SK-N-SH treated with all-trans-retinoic acid at 6 μM for 48 hours (cell line): ENCODE results near the gene SMIM31.

Source experiments
- ATAC-seq: fragments of 200-7000 bp; cut with Tn5 transposase; 3 replicates; pipeline ENCODE4 v1.9.1; 2020; ENCODE audit warnings: mild to moderate bottlenecking, moderate library complexity
- BACH2 ChIP-seq: fragments of 250-450 bp; sonication (Bioruptor Pico); IDR thresholded peaks from 2 replicates; pipeline ENCODE4 v1.9.0; 2021; ENCODE audit warnings: mild to moderate bottlenecking, borderline replicate concordance
- CREB5 ChIP-seq: fragments of 250-450 bp; sonication (Bioruptor Pico); IDR thresholded peaks from 2 replicates; pipeline ENCODE4 v1.5.1; 2020; ENCODE audit warnings: low read depth, mild to moderate bottlenecking, moderate library complexity
- CSDC2 ChIP-seq: fragments of 250-450 bp; sonication (Bioruptor Pico); IDR thresholded peaks from 2 replicates; pipeline ENCODE4 v1.5.0; 2020; ENCODE audit warnings: mild to moderate bottlenecking, moderate library complexity
- CSRNP3 ChIP-seq: fragments of 250-450 bp; sonication (Bioruptor Pico); IDR thresholded peaks from 2 replicates; pipeline ENCODE4 v1.5.1; 2021; ENCODE audit warnings: mild to moderate bottlenecking, moderate library complexity
- ESRRG ChIP-seq: fragments of 250-450 bp; sonication (Bioruptor Pico); IDR thresholded peaks from 2 replicates; pipeline ENCODE4 v1.6.1; 2021; ENCODE audit warnings: mild to moderate bottlenecking
- GLIS3 ChIP-seq: fragments of 250-450 bp; sonication (Bioruptor Pico); IDR thresholded peaks from 2 replicates; pipeline ENCODE4 v1.5.0; 2020; ENCODE audit warnings: mild to moderate bottlenecking, moderate library complexity
- ISL1 ChIP-seq: fragments of 250-450 bp; sonication (Bioruptor Pico); IDR thresholded peaks from 2 replicates; pipeline ENCODE4 v2.1.2; 2022; ENCODE audit warnings: mild to moderate bottlenecking, moderate library complexity
- OSR1 ChIP-seq: fragments of 250-450 bp; sonication (Bioruptor Pico); IDR thresholded peaks from 2 replicates; pipeline ENCODE4 v1.8.0; 2022; ENCODE audit warnings: moderate library complexity, mild to moderate bottlenecking, inconsistent platforms
- PATZ1 ChIP-seq: fragments of 250-450 bp; sonication (Bioruptor Pico); IDR thresholded peaks from 2 replicates; pipeline ENCODE4 v1.8.0; 2020; ENCODE audit warnings: mild to moderate bottlenecking, moderate library complexity, borderline replicate concordance
- PPARA ChIP-seq: fragments of 250-450 bp; sonication (Bioruptor Pico); IDR thresholded peaks from 2 replicates; pipeline ENCODE4 v1.5.0; 2020; ENCODE audit warnings: mild to moderate bottlenecking, borderline replicate concordance
- RARB ChIP-seq: fragments of 250-450 bp; sonication (Bioruptor Pico); IDR thresholded peaks from 2 replicates; pipeline ENCODE4 v1.8.0; 2021; ENCODE audit warnings: mild to moderate bottlenecking, moderate library complexity
- SNAI2 ChIP-seq: fragments of 250-450 bp; sonication (Bioruptor Pico); IDR thresholded peaks from 2 replicates; pipeline ENCODE4 v1.5.0; 2020; ENCODE audit warnings: mild to moderate bottlenecking, moderate library complexity
- TCF4 ChIP-seq: fragments of 250-450 bp; sonication (Bioruptor Pico); IDR thresholded peaks from 2 replicates; pipeline ENCODE4 v1.8.0; 2021; ENCODE audit warnings: mild to moderate bottlenecking, moderate library complexity, borderline replicate concordance
- TOX ChIP-seq: fragments of 250-450 bp; sonication (Bioruptor Pico); IDR thresholded peaks from 2 replicates; pipeline ENCODE4 v1.8.0; 2021; ENCODE audit warnings: mild to moderate bottlenecking, moderate library complexity, borderline replicate concordance
- TSHZ2 ChIP-seq: fragments of 250-450 bp; sonication (Bioruptor Pico); IDR thresholded peaks from 2 replicates; pipeline ENCODE4 v1.5.0; 2020; ENCODE audit warnings: mild to moderate bottlenecking, moderate library complexity
- ZC3H10 ChIP-seq: fragments of 250-450 bp; sonication (Bioruptor Pico); IDR thresholded peaks from 2 replicates; pipeline ENCODE4 v1.5.1; 2021; ENCODE audit warnings: mild to moderate bottlenecking, moderate library complexity
- ZFP3 ChIP-seq: fragments of 250-450 bp; sonication (Bioruptor Pico); IDR thresholded peaks from 2 replicates; pipeline ENCODE4 v1.5.0; 2020; ENCODE audit warnings: mild to moderate bottlenecking, moderate library complexity
- ZFP30 ChIP-seq: fragments of 450-650 bp; formaldehyde crosslinking; IDR thresholded peaks from 2 replicates; pipeline ENCODE4 v1.5.0; 2022; ENCODE audit warnings: mild to moderate bottlenecking, moderate library complexity
- ZNF565 ChIP-seq: fragments of 450-650 bp; formaldehyde crosslinking; conservative IDR thresholded peaks from 2 replicates; pipeline ENCODE4 v1.5.0; 2020; ENCODE audit warnings: low read depth, mild to moderate bottlenecking, moderate library complexity
- ZNF70 ChIP-seq: fragments of 450-650 bp; formaldehyde crosslinking; IDR thresholded peaks from 2 replicates; pipeline ENCODE4 v1.5.0; 2020; ENCODE audit warnings: mild to moderate bottlenecking, moderate library complexity
- ZNF8 ChIP-seq: fragments of 450-650 bp; formaldehyde crosslinking; IDR thresholded peaks from 2 replicates; pipeline ENCODE4 v1.5.0; 2020; ENCODE audit warnings: mild to moderate bottlenecking, moderate library complexity

Gene SMIM31

GRCh38 chr4:164768516-164768915, 14.6 kb downstream of the SMIM31 start:
- TF ChIP-seq RARB (CRISPR knock-in tag) (no peak), BACH2 (CRISPR knock-in tag) (no peak), ZFP30 (CRISPR knock-in tag) (no peak), ZNF8 (CRISPR knock-in tag) (no peak), PATZ1 (CRISPR knock-in tag) (no peak), ZNF565 (CRISPR knock-in tag) (no peak), TOX (no peak), OSR1 (CRISPR knock-in tag) (no peak), ZFP3 (CRISPR knock-in tag) (no peak), GLIS3 (CRISPR knock-in tag) (no peak), TCF4 (CRISPR knock-in tag) (no peak), SNAI2 (CRISPR knock-in tag) (no peak), CSRNP3 (CRISPR knock-in tag) (no peak), ISL1 (no peak)
- peak; percentile 75 for ATAC-seq

- TF ChIP-seq ZNF8 (CRISPR knock-in tag): no peak
- no peak for TF ChIP-seq PPARA
- TF ChIP-seq PATZ1 (CRISPR knock-in tag): no peak
- TF ChIP-seq CSRNP3 (CRISPR knock-in tag): no peak
- TF ChIP-seq GLIS3 (CRISPR knock-in tag): no peak
- TF ChIP-seq CSDC2 (CRISPR knock-in tag): no peak
- TF ChIP-seq CREB5 (CRISPR knock-in tag): no peak
- no peak for TF ChIP-seq TSHZ2 (CRISPR knock-in tag)
- no peak for TF ChIP-seq BACH2 (CRISPR knock-in tag)
- no peak for TF ChIP-seq RARB (CRISPR knock-in tag)
- TF ChIP-seq ESRRG (CRISPR knock-in tag): no peak
- no peak for TF ChIP-seq TCF4 (CRISPR knock-in tag)
- no peak for TF ChIP-seq ZC3H10
- no peak for TF ChIP-seq ZNF565 (CRISPR knock-in tag)
- no peak for TF ChIP-seq TOX
- no peak for TF ChIP-seq ZFP3 (CRISPR knock-in tag)
- TF ChIP-seq ZNF70: no peak
- TF ChIP-seq ISL1: no peak
These were observed 16.2 kb downstream of the SMIM31 start for GRCh38 chr4:164770010-164770724.

More at GRCh38 chr4:164770010-164770724, 16.2 kb downstream of the SMIM31 start:
- no peak for ATAC-seq
